ENCODE results near the gene PRM2.

- TF ChIP-seq POLR2AphosphoS5 (IDR thresholded peaks at IDR 0.05) (no peak), POLR2A (IDR thresholded peaks at IDR 0.05) (no peak)
These were observed 12.0 kb downstream of the PRM2 start for GRCh38 chr16:11264155-11264832.
